OCI-LY3 (cell line): ENCODE measurements around the gene TAF1.
"Not testable (repeated sequence)": the region's sequence is repeated elsewhere in the genome, so short reads cannot be mapped to it uniquely, and the experiment has no call there.

Experiments
- H2AFZ ChIP-seq: fragments of 200-600, 300-600 bp; shearing (Covaris generic); 2 replicates; pipeline ENCODE4 v1.6.0; 2014; ENCODE audit warnings: antibody characterized with exemption, low read depth, low read length
- H3K27ac ChIP-seq: fragments of 200-600, 300-600 bp; sonication (generic); 2 replicates; pipeline ENCODE4 v1.5.1; 2014; ENCODE audit warnings: mild to moderate bottlenecking, low read length, moderate library complexity, mixed read lengths
- H3K27me3 ChIP-seq: fragments of 200-600, 300-600 bp; sonication (generic); 2 replicates; pipeline ENCODE4 v1.6.1; 2014; ENCODE audit warnings: low read depth, low read length, mixed read lengths
- H3K36me3 ChIP-seq: fragments of 200-600, 300-600 bp; sonication (generic); replicated peaks from 2 replicates; pipeline ENCODE3; 2014; ENCODE audit warnings: low read depth, low read length, mixed read lengths
- H3K4me1 ChIP-seq: fragments of 300-600, 200-600 bp; sonication (generic); 2 replicates; pipeline ENCODE4 v1.6.1; 2014; ENCODE audit warnings: low read length, mixed read lengths
- H3K4me2 ChIP-seq: fragments of 200-600, 300-600 bp; sonication (generic); 2 replicates; pipeline ENCODE4 v1.6.1; 2014; ENCODE audit warnings: low read length, mixed read lengths
- H3K4me3 ChIP-seq: fragments of 300-600, 200-600 bp; sonication (generic); 2 replicates; pipeline ENCODE4 v1.5.1; 2014; ENCODE audit warnings: antibody characterized with exemption, mild to moderate bottlenecking, low read length, moderate library complexity
- H3K79me2 ChIP-seq: fragments of 300-600, 200-600 bp; shearing (Covaris generic); 2 replicates; pipeline ENCODE4 v1.6.1; 2014; ENCODE audit warnings: mild to moderate bottlenecking, low read length, mixed read lengths
- H3K9ac ChIP-seq: fragments of 300-600, 200-600 bp; shearing (Covaris generic); 2 replicates; pipeline ENCODE4 v1.6.0; 2014; ENCODE audit warnings: mild to moderate bottlenecking, low read length, moderate library complexity
- H3K9me3 ChIP-seq: fragments of 200-600, 300-600 bp; shearing (Covaris generic); 2 replicates; pipeline ENCODE4 v1.6.1; 2014; ENCODE audit warnings: low read length, mixed read lengths; ENCODE audit not compliant: insufficient read depth
- H4K20me1 ChIP-seq: fragments of 200-600, 300-600 bp; sonication (generic); 2 replicates; pipeline ENCODE4 v1.6.1; 2016; ENCODE audit warnings: low read length, mixed read lengths; ENCODE audit not compliant: insufficient read depth
- CTCF ChIP-seq: fragments of 200-600, 300-600 bp; sonication (generic); IDR thresholded peaks from 2 replicates; pipeline ENCODE4 v1.5.1; 2014; ENCODE audit warnings: antibody characterized with exemption, low read length, low read depth
- EZH2phosphoT487 ChIP-seq: fragments of 200-600 bp; shearing (Covaris generic); IDR thresholded peaks from 2 replicates; pipeline ENCODE4 v1.6.1; 2018; ENCODE audit warnings: antibody characterized with exemption, mixed run types, low read depth

Gene TAF1

GRCh38 chrX:71365875-71366673 lies at the start of gene TAF1:
TAF1 (plus strand) TSS chrX:71366357; CDS start chrX:71366375, 18 bp downstream.
- no peak for TF ChIP-seq EZH2phosphoT487
- Histone ChIP-seq H4K20me1 (no peaks in the 10 kb centered on the region), H3K27ac (peak within 1 kb of the TSS; percentile 90), H2AFZ (peak within 1 kb of the TSS; percentile 53; the same call in 1 of the 2 replicates), H3K79me2 (peaks cover 44% of the 10 kb centered on the region), H3K4me1 (peaks cover 13% of the 10 kb centered on the region), H3K27me3 (no peaks in the 10 kb centered on the region), H3K36me3 (peaks cover 16% of the 10 kb centered on the region), H3K4me3 (peak within 1 kb of the TSS; percentile 99), H3K9me3 (no peaks in the 10 kb centered on the region), H3K9ac (peak within 1 kb of the TSS; percentile 98), H3K4me2 (peak within 1 kb of the TSS; percentile 99)

GRCh38 chrX:71316959-71317358 lies 49.2 kb upstream of the TAF1 start:
- H4K20me1 ChIP-seq, H2AFZ ChIP-seq, H3K4me3 ChIP-seq, H3K4me2 ChIP-seq, H3K9ac ChIP-seq, H3K79me2 ChIP-seq, H3K27ac ChIP-seq, H3K36me3 ChIP-seq, H3K27me3 ChIP-seq, H3K9me3 ChIP-seq, H3K4me1 ChIP-seq: not testable (repeated sequence)

- no peaks in the 10 kb centered on the region for H3K27me3 ChIP-seq
- H3K4me1 ChIP-seq: no peaks in the 10 kb centered on the region
- peaks cover 3% of the 10 kb centered on the region for H3K36me3 ChIP-seq
- H3K4me2 ChIP-seq: no peak overlapping the region
- H3K9ac ChIP-seq: no peak overlapping the region
- no peak overlapping the region for H2AFZ ChIP-seq
- no peak for TF ChIP-seq EZH2phosphoT487
- TF ChIP-seq CTCF: no peak
- no peaks in the 10 kb centered on the region for H4K20me1 ChIP-seq
- H3K79me2 ChIP-seq: no peaks in the 10 kb centered on the region
- no peak overlapping the region for H3K4me3 ChIP-seq
- H3K9me3 ChIP-seq: no peaks in the 10 kb centered on the region
- H3K27ac ChIP-seq: no peak overlapping the region
Observed at GRCh38 chrX:71320126-71320525, 46.0 kb upstream of the TAF1 start.

- Histone ChIP-seq H3K27me3 (no peaks in the 10 kb centered on the region), H3K27ac (no peak overlapping the region), H3K36me3 (peaks cover 6% of the 10 kb centered on the region), H3K4me1 (no peaks in the 10 kb centered on the region), H3K9me3 (no peaks in the 10 kb centered on the region), H3K79me2 (no peaks in the 10 kb centered on the region), H3K4me2 (no peak overlapping the region), H3K4me3 (no peak overlapping the region), H3K9ac (no peak overlapping the region), H2AFZ (no peak overlapping the region), H4K20me1 (no peaks in the 10 kb centered on the region)
- TF ChIP-seq CTCF: no peak
- no peak for TF ChIP-seq EZH2phosphoT487
Observed at GRCh38 chrX:71321731-71322130, 44.4 kb upstream of the TAF1 start.

GRCh38 chrX:71324452-71324851 lies 41.7 kb upstream of the TAF1 start:
- H3K4me2 ChIP-seq, H2AFZ ChIP-seq, H3K4me1 ChIP-seq, H3K4me3 ChIP-seq, H3K9me3 ChIP-seq, H3K9ac ChIP-seq, H3K27me3 ChIP-seq, H3K36me3 ChIP-seq, H3K79me2 ChIP-seq, H3K27ac ChIP-seq, H4K20me1 ChIP-seq: not testable (repeated sequence)
